PC-9 (cell line): ENCODE results near the gene CDH22. TPM values are rescaled to one million over a fixed set of nuclear protein-coding genes. Genes with fewer than 3 reads are reported as not detected.

Experiments used
- BruUV-seq: library from RNA; stranded (reverse); fragments of 400-500 nt; replicated peaks from 2 replicates; lab custom pipeline; 2021; lab: Mats Ljungman, UMichigan
- CTCF ChIA-PET: fragments of 300-600 bp; sonication (Branson Sonifier 250); formaldehyde crosslinking; loops from one replicate; lab custom pipeline; 2022; ENCODE audit warnings: antibody characterized with exemption; lab: Charles Lee
- POLR2A ChIA-PET: fragments of 300-600 bp; sonication (Branson Sonifier 250); formaldehyde crosslinking; loops from one replicate; lab custom pipeline; 2022; ENCODE audit warnings: antibody characterized with exemption; ENCODE audit not compliant: unreplicated experiment; lab: Charles Lee
- DNase-seq, 2 experiments: peaks; one replicate each; pipeline versions ENCODE4 v3.0.0 to v3.0.0-alpha.2; 2015 to 2022; ENCODE audit warnings: mixed read lengths in 1 of 2
- H2AFZ ChIP-seq: fragments of 200-600 bp; sonication (generic); 2 replicates; pipeline ENCODE4 v1.8.1; 2017; ENCODE audit warnings: antibody characterized with exemption
- H3F3A ChIP-seq: fragments of 200-600 bp; sonication (generic); 2 replicates; pipeline ENCODE4 v1.8.1; 2017; ENCODE audit warnings: antibody characterized with exemption, mild to moderate bottlenecking, low read depth; ENCODE audit not compliant: insufficient read depth
- H3K27ac ChIP-seq: fragments of 200-600 bp; sonication (generic); 2 replicates; pipeline ENCODE4 v1.6.1; 2016; ENCODE audit warnings: mixed run types
- H3K27me3 ChIP-seq: fragments of 200-600 bp; sonication (generic); 2 replicates; pipeline ENCODE4 v1.6.1; 2016; ENCODE audit warnings: low read depth, mixed run types; ENCODE audit not compliant: insufficient read depth
- H3K36me3 ChIP-seq: fragments of 200-600 bp; sonication (generic); 2 replicates; pipeline ENCODE4 v1.6.1; 2016; ENCODE audit warnings: low read depth, mixed run types
- H3K4me1 ChIP-seq: fragments of 200-600 bp; sonication (generic); replicated peaks from 2 replicates; pipeline ENCODE4 v1.6.1; 2016; ENCODE audit warnings: mixed run types; ENCODE audit not compliant: insufficient read depth
- H3K4me2 ChIP-seq: fragments of 200-600 bp; sonication (generic); 2 replicates; pipeline ENCODE4 v1.6.1; 2017; ENCODE audit warnings: mixed run types
- H3K4me3 ChIP-seq: fragments of 200-600 bp; sonication (generic); 2 replicates; pipeline ENCODE4 v1.6.1; 2016; ENCODE audit warnings: mixed run types
- H3K79me2 ChIP-seq: fragments of 200-600 bp; sonication (generic); 2 replicates; pipeline ENCODE4 v1.6.1; 2017; ENCODE audit warnings: low read depth, mixed run types
- H3K9me2 ChIP-seq: fragments of 200-600 bp; sonication (generic); 2 replicates; pipeline ENCODE4 v1.8.1; 2017; ENCODE audit warnings: mild to moderate bottlenecking; ENCODE audit not compliant: insufficient read depth
- H3K9me3 ChIP-seq: fragments of 200-600 bp; sonication (generic); 2 replicates; pipeline ENCODE4 v1.8.1; 2016; ENCODE audit warnings: low read depth; ENCODE audit not compliant: insufficient read depth
- H4K20me1 ChIP-seq: fragments of 200-600 bp; sonication (generic); 2 replicates; pipeline ENCODE4 v1.8.1; 2017; ENCODE audit not compliant: insufficient read depth
- EZH2 ChIP-seq: fragments of 200-600 bp; sonication (generic); IDR thresholded peaks from 2 replicates; pipeline ENCODE4 v1.8.0; 2017; ENCODE audit warnings: antibody characterized with exemption, low read depth
- intact Hi-C: fragments of 100-400 bp; cut with micrococcal nuclease; formaldehyde crosslinking; loops from one replicate; pipeline ENCODE4 v1.10.0; 2022; ENCODE audit not compliant: unreplicated experiment
- total RNA-seq: library from RNA; stranded (reverse); gene quantifications from 2 replicates; pipeline ENCODE4 v1.2.3, GENCODE V29; 2021
- TF ChIP-seq, protein P1 (sequence below): fragments of 200-600 bp; sonication (generic); conservative IDR thresholded peaks from 2 replicates; pipeline ENCODE4 v1.6.1; 2017; ENCODE audit warnings: mixed run types, antibody characterized with exemption, mild to moderate bottlenecking, moderate library complexity

The CDH22 gene
- total RNA-seq, 1 experiment from 2014 or later: not detected

DNA sequence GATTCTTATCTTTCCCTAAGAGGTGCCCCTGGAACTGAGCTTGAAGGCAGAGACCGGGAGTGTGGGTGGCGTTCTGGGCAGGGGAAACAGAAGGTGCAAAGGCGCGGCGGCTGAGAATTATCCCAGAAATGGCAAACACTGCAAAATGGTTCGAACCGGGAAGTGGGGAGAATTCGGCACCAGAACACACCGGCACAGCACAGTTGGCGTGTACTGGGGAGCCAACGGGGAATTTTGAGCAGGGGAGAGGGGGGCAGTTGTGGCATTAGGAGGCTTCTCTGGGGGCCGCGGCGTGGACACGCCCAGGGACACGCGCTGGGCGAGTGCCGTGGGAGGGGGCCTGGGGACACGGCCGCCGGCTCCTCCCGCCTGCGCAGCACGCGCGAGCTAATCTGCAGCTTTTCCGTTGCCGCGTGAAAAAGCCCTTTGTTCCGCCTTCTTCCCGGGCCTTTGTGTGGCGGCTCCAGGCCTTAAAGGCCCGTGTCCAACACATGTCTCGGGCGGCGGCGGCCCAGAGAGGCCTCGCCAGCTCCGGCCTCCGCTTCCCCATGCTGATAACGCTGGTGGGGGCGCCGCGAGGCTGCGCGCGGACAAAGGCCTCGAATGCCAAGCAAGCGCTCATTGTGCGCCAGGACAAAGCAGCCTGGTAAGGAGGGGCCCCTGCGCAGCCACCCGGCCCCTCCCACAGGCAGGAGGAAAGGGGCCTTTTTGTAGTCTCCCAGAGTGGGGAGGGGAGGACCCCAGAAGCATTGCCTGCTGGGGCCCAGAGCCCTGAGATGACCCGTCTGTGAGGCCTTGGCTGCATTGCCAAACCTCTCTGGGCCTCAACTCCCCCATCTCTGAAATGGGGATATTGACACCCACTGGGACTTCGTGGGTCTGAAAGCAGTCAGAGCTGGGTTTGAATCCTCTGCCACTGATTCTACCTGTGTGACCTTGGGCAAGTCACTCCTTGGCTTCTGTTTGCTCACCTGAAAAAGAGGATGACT is 107.4 kb downstream of the CDH22 start:
- POLR2A ChIA-PET: no interaction called here
- H3K27me3 ChIP-seq: peaks cover 57% of the 10 kb centered on the region
- H3F3A ChIP-seq: no peaks in the 10 kb centered on the region
- TF ChIP-seq, protein P1, sequence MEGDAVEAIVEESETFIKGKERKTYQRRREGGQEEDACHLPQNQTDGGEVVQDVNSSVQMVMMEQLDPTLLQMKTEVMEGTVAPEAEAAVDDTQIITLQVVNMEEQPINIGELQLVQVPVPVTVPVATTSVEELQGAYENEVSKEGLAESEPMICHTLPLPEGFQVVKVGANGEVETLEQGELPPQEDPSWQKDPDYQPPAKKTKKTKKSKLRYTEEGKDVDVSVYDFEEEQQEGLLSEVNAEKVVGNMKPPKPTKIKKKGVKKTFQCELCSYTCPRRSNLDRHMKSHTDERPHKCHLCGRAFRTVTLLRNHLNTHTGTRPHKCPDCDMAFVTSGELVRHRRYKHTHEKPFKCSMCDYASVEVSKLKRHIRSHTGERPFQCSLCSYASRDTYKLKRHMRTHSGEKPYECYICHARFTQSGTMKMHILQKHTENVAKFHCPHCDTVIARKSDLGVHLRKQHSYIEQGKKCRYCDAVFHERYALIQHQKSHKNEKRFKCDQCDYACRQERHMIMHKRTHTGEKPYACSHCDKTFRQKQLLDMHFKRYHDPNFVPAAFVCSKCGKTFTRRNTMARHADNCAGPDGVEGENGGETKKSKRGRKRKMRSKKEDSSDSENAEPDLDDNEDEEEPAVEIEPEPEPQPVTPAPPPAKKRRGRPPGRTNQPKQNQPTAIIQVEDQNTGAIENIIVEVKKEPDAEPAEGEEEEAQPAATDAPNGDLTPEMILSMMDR: no peak
- no peak for TF ChIP-seq EZH2
- DNase-seq: no peak
- H3K79me2 ChIP-seq: no peaks in the 10 kb centered on the region
- intact Hi-C loops: no loop called here
- H4K20me1 ChIP-seq: no peaks in the 10 kb centered on the region
- no peaks in the 10 kb centered on the region for H3K9me2 ChIP-seq
- CTCF ChIA-PET: no interaction called here
- no peak overlapping the region for H3K27ac ChIP-seq
- H2AFZ ChIP-seq: no peak overlapping the region
- H3K36me3 ChIP-seq: no peaks in the 10 kb centered on the region
- H3K4me1 ChIP-seq: 0 out of 2 replicates have a peak, but pooled peaks cover 3% of the 10 kb centered on the region
- no peak overlapping the region for H3K4me3 ChIP-seq
- BruUV-seq: no TSS peak
- H3K4me2 ChIP-seq: no peak overlapping the region
- no peaks in the 10 kb centered on the region for H3K9me3 ChIP-seq

DNA sequence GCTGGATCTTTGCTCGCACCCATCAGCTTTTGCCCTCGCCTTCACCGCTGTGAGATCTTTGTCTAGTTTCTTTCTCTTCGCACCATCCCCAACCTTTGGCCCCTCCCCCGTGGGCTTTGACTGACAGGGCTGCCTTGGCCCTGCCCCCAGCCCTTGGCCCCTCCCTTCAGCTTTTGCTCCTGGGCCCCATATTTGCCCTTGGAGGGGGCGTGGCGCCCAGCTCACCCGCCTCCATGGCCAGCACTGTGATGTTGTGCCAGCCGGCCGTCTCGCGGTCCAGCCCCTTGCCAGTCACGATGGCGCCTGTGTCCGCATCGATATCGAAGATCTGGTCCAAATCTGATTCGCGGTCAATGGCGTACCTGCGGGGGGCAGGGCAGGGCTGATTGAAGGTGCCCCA is 109.1 kb downstream of the CDH22 start:
- Histone ChIP-seq H3K9me3 (no peaks in the 10 kb centered on the region), H3K4me1 (no peaks in the 10 kb centered on the region), H3K9me2 (no peaks in the 10 kb centered on the region), H3K36me3 (no peaks in the 10 kb centered on the region), H3K79me2 (no peaks in the 10 kb centered on the region), H2AFZ (no peak overlapping the region), H3K27ac (no peak overlapping the region), H3K4me2 (no peak overlapping the region), H4K20me1 (no peaks in the 10 kb centered on the region), H3K27me3 (peaks cover 57% of the 10 kb centered on the region), H3F3A (no peaks in the 10 kb centered on the region), H3K4me3 (no peak overlapping the region)
- POLR2A ChIA-PET: no interaction called here
- DNase-seq: no peak
- intact Hi-C loops: no loop called here
- TF ChIP-seq, protein P1: no peak
- TF ChIP-seq EZH2: no peak
- BruUV-seq: no TSS peak
- CTCF ChIA-PET: interaction anchor here (0.6 kb wide), 1 partner anchor 26 kb away, joined by 9 read pairs; no protein-coding TSS in a partner anchor

DNA sequence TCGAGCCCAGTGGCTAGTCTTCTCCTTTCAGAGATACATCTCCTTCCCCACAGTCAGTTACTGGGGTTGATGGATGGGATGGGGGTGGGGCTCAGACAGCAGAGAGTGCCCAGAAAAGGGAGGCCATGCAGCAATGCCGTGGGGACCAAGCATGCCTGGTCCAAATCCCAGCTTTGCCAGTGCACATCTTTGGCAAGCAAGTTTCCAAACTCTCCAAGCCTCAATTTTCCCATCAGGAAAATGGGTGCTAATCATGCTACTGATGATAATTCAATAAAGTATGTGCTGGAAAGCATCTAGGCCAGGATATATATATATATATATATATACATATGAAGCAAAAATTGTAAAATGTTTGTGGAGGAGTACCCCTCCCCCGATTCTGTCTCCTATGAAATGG is 111.3 kb downstream of the CDH22 start:
- no peak overlapping the region for H3K4me3 ChIP-seq
- no peaks in the 10 kb centered on the region for H3K4me1 ChIP-seq
- no peak overlapping the region for H3K27ac ChIP-seq
- H3K4me2 ChIP-seq: no peak overlapping the region
- no peaks in the 10 kb centered on the region for H3K9me2 ChIP-seq
- TF ChIP-seq, protein P1: no peak
- TF ChIP-seq EZH2: no peak
- no peaks in the 10 kb centered on the region for H3K79me2 ChIP-seq
- peaks cover 59% of the 10 kb centered on the region for H3K27me3 ChIP-seq
- intact Hi-C loops: no loop called here
- no peaks in the 10 kb centered on the region for H3K36me3 ChIP-seq
- ChIA-PET POLR2A (interaction anchor here (0.7 kb wide), 1 partner anchor 9 kb away, joined by 3 read pairs; no protein-coding TSS in a partner anchor), CTCF (no interaction called here)
- no peaks in the 10 kb centered on the region for H3K9me3 ChIP-seq
- no peaks in the 10 kb centered on the region for H4K20me1 ChIP-seq
- no peak overlapping the region for H2AFZ ChIP-seq
- H3F3A ChIP-seq: no peaks in the 10 kb centered on the region
- no TSS peak for BruUV-seq
- no peak for DNase-seq
